HG02973 (cell line): ENCODE measurements around the gene PIK3C2B.

Experiments used
- ATAC-seq: cut with Tn5 transposase; IDR thresholded peaks from one replicate; pipeline ENCODE4 v1.9.1; 2021; ENCODE audit warnings: moderate library complexity; ENCODE audit not compliant: unreplicated experiment

Gene PIK3C2B

GRCh38 chr1:204478921-204479320 lies 15.7 kb downstream of the PIK3C2B start:
- ATAC-seq: no peak

- ATAC-seq: no peak
Observed at GRCh38 chr1:204478172-204478899, 16.3 kb downstream of the PIK3C2B start.

- no peak for ATAC-seq
Observed at GRCh38 chr1:204477036-204477740, 17.4 kb downstream of the PIK3C2B start.

- no peak for ATAC-seq
Observed at GRCh38 chr1:204476563-204476962, 18.0 kb downstream of the PIK3C2B start.

GRCh38 chr1:204475656-204476432 lies 18.8 kb downstream of the PIK3C2B start:
- no peak for ATAC-seq

GRCh38 chr1:204473400-204473965 lies 21.1 kb downstream of the PIK3C2B start:
- ATAC-seq: no peak

GRCh38 chr1:204472660-204473059 lies 21.9 kb downstream of the PIK3C2B start:
- ATAC-seq: no peak

GRCh38 chr1:204471687-204472086 lies 22.9 kb downstream of the PIK3C2B start:
- ATAC-seq: no peak

GRCh38 chr1:204469304-204469703 lies 25.3 kb downstream of the PIK3C2B start:
- no peak for ATAC-seq

GRCh38 chr1:204468766-204469302 lies 25.8 kb downstream of the PIK3C2B start:
- no peak for ATAC-seq

GRCh38 chr1:204468206-204468605 lies 26.4 kb downstream of the PIK3C2B start:
- ATAC-seq: no peak

- ATAC-seq: peak; percentile 2
Observed at GRCh38 chr1:204466416-204467405, 27.9 kb downstream of the PIK3C2B start.

- ATAC-seq: peak; percentile 63
Observed at GRCh38 chr1:204465546-204466415, 28.8 kb downstream of the PIK3C2B start.

- no peak for ATAC-seq
Observed at GRCh38 chr1:204464701-204465100, 29.9 kb downstream of the PIK3C2B start.

GRCh38 chr1:204464187-204464631 lies 30.4 kb downstream of the PIK3C2B start:
- ATAC-seq: no peak

- no peak for ATAC-seq
Observed at GRCh38 chr1:204463125-204464060, 31.2 kb downstream of the PIK3C2B start.

GRCh38 chr1:204462229-204462561 lies 32.4 kb downstream of the PIK3C2B start:
- ATAC-seq: no peak
